ENCODE results near the gene CBFA2T2. TPM values are rescaled to one million over a fixed set of nuclear protein-coding genes. Genes with fewer than 3 reads are reported as not detected.
"Not testable (repeated sequence)": the region's sequence is repeated elsewhere in the genome, so short reads cannot be mapped to it uniquely, and the experiment has no call there.

Gene CBFA2T2
- 1 to 10 TPM; 4.1 to 5.8 (median 4.3) TPM for polyA plus RNA-seq

DNA sequence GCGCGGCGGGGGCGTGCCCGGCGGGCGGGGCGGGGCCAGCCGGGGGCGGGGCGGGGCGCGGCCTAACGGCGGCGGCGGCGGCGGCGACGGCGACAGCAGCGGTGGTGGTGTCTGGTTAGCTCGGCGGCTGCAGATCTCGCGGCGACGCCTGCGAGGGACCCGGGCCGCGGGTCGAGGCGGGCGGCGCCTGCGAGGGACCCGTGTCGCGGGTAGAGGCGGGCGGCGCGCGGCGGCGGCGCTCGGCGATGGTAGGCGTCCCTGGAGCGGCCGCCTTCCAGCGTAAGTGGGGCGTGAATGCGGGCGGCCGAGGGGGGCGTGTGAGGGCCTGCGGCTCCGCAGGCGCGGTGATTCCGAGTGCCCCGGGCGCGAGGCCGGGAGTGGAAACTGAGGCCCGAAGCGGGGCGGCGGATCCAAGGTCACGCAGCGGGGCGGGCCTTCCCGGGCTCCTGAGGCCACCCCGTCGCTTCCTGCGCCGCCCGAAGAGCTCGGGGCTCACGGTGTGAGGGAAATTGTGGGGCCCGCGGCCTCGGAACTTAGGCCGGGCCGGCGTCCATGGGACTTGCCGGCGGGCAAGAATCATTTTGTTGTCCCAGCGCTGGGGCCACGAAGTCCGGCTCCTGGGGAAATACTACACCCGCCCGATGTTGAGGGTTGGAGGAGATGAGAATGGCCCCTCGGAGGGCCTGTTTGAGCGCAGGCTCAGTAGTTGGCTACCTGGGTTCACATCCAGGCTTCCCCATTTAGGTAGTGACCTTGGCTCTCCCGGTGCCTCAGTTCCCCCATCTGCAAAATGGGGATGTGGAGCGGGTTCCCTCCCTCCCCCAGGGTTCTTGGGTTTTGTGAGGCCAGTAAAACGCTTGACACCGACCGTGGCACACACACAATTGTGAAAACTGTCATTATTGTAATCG lies at the start of gene CBFA2T2:
Gene CBFA2T2, plus strand, starts transcription at position 74 of the 911 bp plus-strand sequence. Its CDS starts 172 bp downstream, at position 246.
- 0 to 1% (median 1%) methylated on average over 75 to 96 of the region's 105 CpGs for WGBS, 3 donors
- no peak within 1 kb of the TSS for H3K27ac ChIP-seq (ENCODE audit: low read depth, low read length)

- 88 to 96% (median 92%) methylated on average over 7 of the region's 7 CpGs for WGBS, 3 donors
Measured at GRCh38 chr20:33440562-33440961, 49.3 kb upstream of the CBFA2T2 start.

GRCh38 chr20:33441142-33441955 lies 48.5 kb upstream of the CBFA2T2 start:
- WGBS, 3 donors: 50 to 86% (median 85%) methylated on average over 7 of the region's 7 CpGs
- H3K27ac ChIP-seq (ENCODE audit: low read depth, low read length): no peak overlapping the region

More at GRCh38 chr20:33440562-33440961, 49.3 kb upstream of the CBFA2T2 start:
- not testable (repeated sequence) for H3K27ac ChIP-seq (ENCODE audit: low read depth, low read length)

DNA sequence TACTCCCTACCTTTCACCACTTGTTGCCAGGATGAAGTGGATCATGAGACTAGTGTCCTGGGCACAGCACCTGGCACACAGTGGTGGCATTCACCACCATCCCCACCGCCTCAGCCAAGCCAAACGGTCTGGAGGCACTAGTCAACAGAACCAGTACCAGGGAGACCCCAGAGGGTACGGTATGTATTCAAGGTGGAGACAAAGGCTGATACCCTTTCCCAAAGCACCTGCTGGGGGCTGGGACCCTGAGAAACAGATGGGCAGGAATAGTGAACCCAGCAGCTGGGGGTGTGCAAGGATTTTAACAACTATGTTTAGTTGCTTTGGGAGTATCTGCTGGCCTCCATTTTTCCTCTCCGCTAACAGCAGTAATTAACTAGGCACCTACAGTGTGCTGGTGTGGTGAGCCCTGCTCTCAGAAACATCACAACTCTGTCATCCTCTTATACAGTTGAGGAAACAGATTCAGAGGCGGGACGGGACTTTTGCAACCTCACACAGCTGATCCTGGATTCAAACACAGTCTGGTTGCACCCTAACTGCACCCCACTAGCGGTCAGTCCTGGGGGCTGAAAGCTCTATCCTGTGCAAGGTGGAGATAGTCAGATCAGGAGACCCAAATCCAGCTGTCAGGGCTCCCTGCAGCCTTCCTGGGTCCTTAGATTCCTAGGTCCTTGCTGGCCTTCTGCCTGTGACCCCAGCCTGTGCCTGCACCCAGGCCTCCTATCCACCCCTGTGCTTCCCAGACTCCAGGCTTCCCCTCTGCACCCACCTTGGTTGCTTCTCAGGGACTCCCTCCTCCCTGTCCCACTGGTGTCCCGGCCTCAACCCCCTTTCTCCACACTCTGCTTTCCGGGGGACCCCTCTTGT lies 47.5 kb upstream of the CBFA2T2 start:
- no peak overlapping the region for H3K27ac ChIP-seq (ENCODE audit: low read depth, low read length)
- 68 to 77% (median 75%) methylated on average over 9 of the region's 9 CpGs for WGBS, 3 donors

GRCh38 chr20:33443006-33443511 lies 46.8 kb upstream of the CBFA2T2 start:
- H3K27ac ChIP-seq (ENCODE audit: low read depth, low read length): no peak overlapping the region
- 3 to 4% (median 3%) methylated on average over 30 to 45 of the region's 45 CpGs for WGBS, 3 donors

DNA sequence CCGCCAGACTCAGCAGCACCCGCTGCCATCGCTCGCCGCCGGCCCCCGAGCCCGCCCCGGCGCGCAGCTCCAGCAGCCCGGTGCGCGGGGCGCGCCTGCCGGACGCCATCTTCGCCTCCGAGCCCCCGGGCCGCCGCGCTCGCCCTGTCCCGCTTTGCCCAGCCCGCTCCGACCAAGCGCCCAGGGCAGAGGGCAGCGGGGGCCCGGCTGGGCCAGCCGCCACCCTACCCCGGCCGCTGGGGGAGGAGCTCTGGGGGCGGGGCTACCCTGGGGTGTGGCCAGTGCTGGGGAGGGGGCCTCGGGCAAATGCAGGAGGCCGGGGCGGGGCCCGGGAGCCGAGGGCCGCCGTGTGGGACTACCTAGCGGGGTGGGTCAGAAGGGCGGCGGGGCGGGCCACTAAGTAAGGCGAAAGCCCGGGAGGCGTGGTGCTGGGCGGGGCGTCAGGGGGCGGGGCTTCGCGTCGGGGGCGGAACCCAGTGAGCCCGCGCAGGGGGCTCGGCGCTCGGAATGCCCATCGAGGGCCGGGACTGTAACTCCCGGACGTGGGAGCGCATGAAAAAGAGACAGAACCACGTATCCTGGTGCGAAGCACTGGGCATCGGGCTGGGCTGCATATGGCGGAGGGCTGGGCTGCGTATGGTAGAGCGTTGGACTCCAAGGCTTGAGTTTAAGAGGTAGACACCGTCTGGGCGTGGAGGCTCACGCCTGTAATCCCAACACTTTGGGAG lies 46.2 kb upstream of the CBFA2T2 start, which contains the start of gene SNTA1:
Gene SNTA1, minus strand, starts transcription at position 252 of the 728 bp plus-strand sequence. Its CDS starts 143 bp downstream, at position 109.
- WGBS, 3 donors: 0 to 1% (median 1%) methylated on average over 51 to 75 of the region's 75 CpGs
- H3K27ac ChIP-seq (ENCODE audit: low read depth, low read length): no peak within 1 kb of the TSS

DNA sequence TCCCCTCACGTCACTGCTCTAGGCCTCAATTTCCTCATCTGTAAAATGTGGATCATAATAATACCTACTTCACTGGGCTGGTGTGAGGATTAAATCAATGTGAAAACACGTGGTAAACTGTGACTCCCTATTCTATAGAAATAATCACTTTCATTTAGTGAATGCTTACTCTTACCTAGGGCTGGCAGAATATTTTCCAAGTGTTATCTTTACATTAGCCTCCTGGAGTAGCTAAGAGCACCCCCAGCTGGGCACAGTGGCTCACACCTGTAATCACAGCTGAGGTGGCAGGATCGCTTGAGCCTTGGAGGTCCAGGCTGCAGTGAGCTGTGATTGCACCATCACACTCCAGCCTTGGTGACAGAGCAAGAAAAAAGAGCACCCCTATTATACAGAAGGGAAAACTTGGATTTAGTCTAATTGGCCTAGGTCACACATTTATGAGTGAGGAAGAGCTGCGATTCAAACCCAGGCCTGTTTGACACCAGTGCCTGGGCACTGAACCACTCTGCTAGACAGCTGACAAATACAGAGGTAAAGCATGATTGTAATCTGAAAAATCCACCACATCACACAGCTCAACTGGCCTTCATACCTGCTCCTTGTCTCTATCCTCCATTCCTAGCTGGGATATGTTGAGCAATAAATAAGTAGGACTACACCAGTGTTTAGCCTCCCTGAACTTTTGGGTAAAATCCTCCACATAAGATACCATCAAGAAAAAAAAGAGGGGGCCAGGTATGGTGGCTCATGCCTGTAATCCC lies 44.9 kb upstream of the CBFA2T2 start:
- no peak overlapping the region for H3K27ac ChIP-seq (ENCODE audit: low read depth, low read length)
- WGBS, 3 donors: 34 to 59% (median 57%) methylated on average over 4 of the region's 4 CpGs

- no peak overlapping the region for H3K27ac ChIP-seq (ENCODE audit: low read depth, low read length)
- WGBS, 3 donors: 79 to 93% (median 84%) methylated on average over 4 of the region's 4 CpGs
Measured at GRCh38 chr20:33445881-33446625, 43.8 kb upstream of the CBFA2T2 start.

DNA sequence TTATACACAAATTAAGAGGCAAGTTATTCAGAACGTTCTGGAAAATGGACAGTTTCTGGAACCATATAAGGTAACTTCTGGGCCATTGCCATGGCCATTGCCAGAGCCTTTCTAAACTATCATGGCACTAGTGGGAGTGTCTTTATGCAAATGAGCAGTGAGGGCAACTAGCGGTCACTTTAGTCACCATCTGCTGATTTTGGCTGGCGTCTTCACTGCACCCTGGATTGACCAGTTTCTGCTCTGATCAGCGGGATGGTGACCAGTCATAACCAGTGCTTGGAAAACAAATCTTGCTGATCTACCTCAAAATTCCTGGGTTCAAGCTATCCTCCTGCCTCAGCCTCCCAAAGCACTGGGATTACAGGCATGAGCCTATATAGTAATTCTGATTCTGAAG lies 39.0 kb upstream of the CBFA2T2 start:
- H3K27ac ChIP-seq (ENCODE audit: low read depth, low read length): no peak overlapping the region
- WGBS, 3 donors: 54 to 79% (median 77%) methylated on average over 4 of the region's 4 CpGs

DNA sequence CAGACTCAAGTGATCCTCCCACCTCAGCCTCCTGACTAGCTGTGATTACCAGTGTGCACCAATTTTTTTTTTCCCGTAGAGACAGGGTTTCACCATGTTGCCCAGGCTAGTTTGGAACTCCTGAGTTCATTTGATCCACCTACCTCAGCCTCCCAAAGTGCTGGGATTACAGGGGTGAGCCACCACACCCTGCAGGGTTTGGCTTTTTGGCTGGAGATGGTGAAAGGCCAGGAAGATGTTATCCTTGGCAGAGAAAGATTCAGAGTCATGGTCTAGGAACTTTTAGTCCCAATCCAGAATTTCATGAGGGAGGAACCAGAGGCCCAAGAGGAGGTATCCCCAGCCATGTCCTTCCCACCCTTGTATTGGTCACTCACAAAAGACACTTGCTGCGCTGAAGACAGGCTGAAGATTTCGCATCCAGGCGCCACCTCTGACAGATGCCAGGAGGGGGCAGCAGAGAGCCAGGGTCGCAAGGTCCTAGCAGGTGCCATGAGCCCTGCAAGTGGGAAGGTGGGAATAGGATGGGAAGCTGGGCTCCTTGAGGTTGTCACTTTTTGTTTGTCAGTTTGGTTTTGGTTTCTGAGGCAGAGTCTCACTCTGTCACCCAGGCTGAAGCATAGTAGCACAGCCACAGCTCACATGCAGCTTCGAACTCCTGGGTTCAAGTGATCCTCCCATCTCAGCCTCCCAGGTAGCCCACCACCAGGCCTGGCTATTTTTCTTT lies 32.8 kb upstream of the CBFA2T2 start:
- not testable (repeated sequence) for H3K27ac ChIP-seq (ENCODE audit: low read depth, low read length)
- 19 to 21% (median 20%) methylated on average over 5 of the region's 6 CpGs for WGBS, 3 donors

DNA sequence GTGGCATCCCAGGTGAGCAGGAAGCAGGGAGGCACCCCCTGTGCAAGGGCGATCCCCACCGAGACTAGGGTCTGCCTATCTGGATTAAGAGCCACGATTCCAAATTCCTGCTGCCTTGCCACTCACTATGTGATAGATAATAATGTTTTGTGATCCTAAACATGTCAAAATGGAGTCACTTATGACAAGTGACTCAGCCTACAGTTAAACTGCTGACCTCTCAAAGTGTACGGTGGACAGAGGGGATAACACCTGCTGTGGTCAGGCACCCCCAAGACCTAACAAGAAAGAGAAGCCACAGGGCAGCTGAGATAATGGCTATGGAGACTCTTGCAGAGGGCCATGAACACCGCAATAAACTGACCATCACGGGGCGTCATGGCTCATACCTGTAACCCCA lies 30.3 kb upstream of the CBFA2T2 start:
- WGBS, 3 donors: 78 to 89% (median 80%) methylated on average over 7 of the region's 7 CpGs

DNA sequence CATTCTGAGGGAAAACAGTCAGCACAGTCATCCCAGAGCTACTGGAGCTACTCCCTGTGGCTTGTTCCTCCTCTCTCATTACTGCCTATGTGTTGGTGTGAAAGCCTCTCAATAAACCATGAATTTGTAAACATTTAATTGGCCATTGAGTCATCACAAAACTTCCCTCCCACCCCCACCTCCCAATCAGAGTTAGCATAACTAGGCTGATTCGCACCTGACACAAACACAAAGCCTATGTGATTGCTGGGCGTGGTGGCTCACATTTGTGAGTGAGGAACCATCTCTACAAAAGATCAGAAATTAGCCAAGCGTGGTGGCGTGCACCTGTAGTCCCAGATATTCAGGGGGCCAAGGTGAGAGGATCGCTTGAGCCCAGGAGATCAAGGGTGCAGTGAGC lies 29.2 kb upstream of the CBFA2T2 start:
- no peak overlapping the region for H3K27ac ChIP-seq (ENCODE audit: low read depth, low read length)
- 90 to 96% (median 93%) methylated on average over 5 of the region's 5 CpGs for WGBS, 3 donors

More for the DNA sequence above, 30.3 kb upstream of the CBFA2T2 start:
- H3K27ac ChIP-seq (ENCODE audit: low read depth, low read length): no peak overlapping the region

DNA sequence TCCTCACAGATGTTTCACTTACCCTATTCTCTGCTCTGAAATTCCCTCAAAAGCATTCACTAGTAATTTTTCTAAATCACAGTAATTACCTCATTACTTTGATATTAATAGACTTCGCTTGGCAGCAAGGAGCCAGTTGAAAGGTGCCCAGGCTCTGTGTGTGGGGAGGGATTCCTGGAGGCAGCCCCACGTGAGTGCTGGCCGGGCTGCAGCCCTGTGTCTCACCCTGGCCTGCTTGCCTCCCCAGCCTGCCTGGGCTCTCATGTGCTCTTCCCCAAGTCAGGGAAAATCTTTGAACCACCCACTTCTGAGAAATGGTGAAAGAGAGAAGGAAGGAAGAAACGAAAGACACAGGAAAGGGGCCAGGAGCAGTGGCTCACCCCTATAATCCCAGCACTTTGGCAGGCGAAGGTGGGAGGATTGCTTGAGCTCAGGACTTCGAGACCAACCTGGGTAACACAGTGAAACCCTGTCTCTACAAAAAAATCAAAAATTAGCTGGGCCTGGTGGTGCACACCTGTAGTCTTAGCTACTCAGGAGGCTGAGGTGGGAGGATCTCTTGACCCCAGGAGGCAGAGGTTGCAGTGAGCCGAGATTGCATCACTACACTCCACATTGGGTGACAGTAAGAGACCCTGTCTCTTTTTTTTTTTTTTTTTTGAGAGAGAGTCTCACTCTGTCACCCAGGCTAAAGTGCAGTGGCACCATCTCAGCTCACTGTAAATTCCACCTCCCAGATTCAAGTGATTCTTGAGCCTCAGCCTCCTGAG lies 26.4 kb upstream of the CBFA2T2 start:
- WGBS, 3 donors: 60 to 91% (median 70%) methylated on average over 7 of the region's 7 CpGs

GRCh38 chr20:33464759-33465158 lies 25.1 kb upstream of the CBFA2T2 start:
- not testable (repeated sequence) for H3K27ac ChIP-seq (ENCODE audit: low read depth, low read length)
- WGBS, 3 donors: 77 to 96% (median 78%) methylated on average over 8 of the region's 8 CpGs

More for the DNA sequence above, 26.4 kb upstream of the CBFA2T2 start:
- no peak overlapping the region for H3K27ac ChIP-seq (ENCODE audit: low read depth, low read length)
